Mesodermal cell (in vitro differentiated cells): ENCODE data around the gene PLCL1.

Source experiments
- H3K27ac ChIP-seq: 2 replicates; pipeline ENCODE4 v1.7.0; 2013; ENCODE audit warnings: mild to moderate bottlenecking, low read depth, low read length, moderate library complexity; ENCODE audit not compliant: severe bottlenecking
- H3K36me3 ChIP-seq: 2 replicates; pipeline ENCODE4 v1.7.1; 2013; ENCODE audit warnings: mild to moderate bottlenecking, low read length, moderate library complexity; ENCODE audit not compliant: control insufficient read depth, insufficient read depth
- H3K4me1 ChIP-seq: one replicate; pipeline ENCODE4 v1.7.1; 2013; ENCODE audit warnings: mild to moderate bottlenecking, low read length; ENCODE audit not compliant: insufficient read depth, control insufficient read depth, poor library complexity, severe bottlenecking
- H3K4me3 ChIP-seq: 2 replicates; pipeline ENCODE4 v1.7.0; 2013; ENCODE audit warnings: low read length, control low read depth, mild to moderate bottlenecking; ENCODE audit not compliant: insufficient read depth, poor library complexity, severe bottlenecking; ENCODE audit errors: extremely low read depth
- H3K9me3 ChIP-seq: 2 replicates; pipeline ENCODE4 v1.7.1; 2013; ENCODE audit warnings: mild to moderate bottlenecking, low read length, moderate library complexity; ENCODE audit not compliant: control insufficient read depth
- WGBS, 2 experiments: methylation state at CpG; one replicate each; pipeline ENCODE4 v1.1.5; 2013; ENCODE audit warnings: missing lambda C conversion rate in 2 of 2; ENCODE audit not compliant: insufficient coverage in 2 of 2; 5-methylcytosine and 5-hydroxymethylcytosine counted together

Gene PLCL1

DNA sequence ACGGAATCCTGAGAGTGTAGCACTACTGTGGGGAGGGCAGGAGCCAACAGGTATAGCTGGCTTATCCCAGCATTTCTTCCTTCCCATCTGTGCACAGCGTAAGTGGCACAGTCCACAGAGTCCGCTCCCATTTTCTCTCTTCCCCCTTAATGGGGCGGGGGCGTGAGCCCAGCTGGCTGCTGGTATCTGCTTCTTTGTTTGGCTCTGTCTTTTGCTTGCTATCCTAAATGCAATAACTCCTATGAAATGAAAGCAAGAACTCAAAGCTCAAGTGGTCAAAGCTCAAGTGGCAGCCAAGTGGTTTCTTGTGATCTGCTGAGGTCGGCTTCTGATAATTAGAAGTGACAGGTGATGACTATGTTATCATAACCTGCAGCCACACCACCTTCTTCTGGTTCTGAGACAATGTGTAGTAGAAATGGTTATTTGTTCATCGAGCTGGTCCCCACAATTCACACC, 192.7 kb downstream of the PLCL1 start:
- H3K9me3 ChIP-seq: no peaks in the 10 kb centered on the region
- H3K4me3 ChIP-seq: no peak overlapping the region
- no peaks in the 10 kb centered on the region for H3K36me3 ChIP-seq
- WGBS, 2 experiments: 95 to 97% methylated on average over 5 to 6 of the region's 7 CpGs
- no peak overlapping the region for H3K27ac ChIP-seq
- peaks cover 14% of the 10 kb centered on the region for H3K4me1 ChIP-seq

DNA sequence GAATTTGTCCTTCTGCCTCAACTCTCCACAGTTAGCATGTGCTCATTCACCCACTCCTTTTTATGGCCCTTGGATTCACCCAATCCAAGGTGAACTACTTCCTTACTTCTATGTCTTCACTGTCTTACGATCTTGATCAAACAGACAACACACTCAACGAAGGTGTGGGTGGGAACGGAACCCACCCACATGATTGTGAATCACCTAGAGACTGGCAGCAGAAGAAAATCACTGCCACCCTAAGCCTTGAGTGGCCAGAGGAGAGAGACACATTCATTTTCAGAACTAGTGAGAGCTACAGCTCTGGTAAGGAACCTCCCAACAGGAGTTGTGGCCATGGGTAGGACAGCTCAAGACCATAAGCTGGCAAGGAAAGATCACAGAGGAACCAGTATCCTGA, 194.3 kb downstream of the PLCL1 start:
- H3K4me1 ChIP-seq: peaks cover 6% of the 10 kb centered on the region
- no peak overlapping the region for H3K27ac ChIP-seq
- 80% methylated on average over 1 of the region's 3 CpGs; no CpG with 5 or more reads in 1 of the 2 experiments for WGBS, 2 experiments
- no peak overlapping the region for H3K4me3 ChIP-seq
- no peaks in the 10 kb centered on the region for H3K9me3 ChIP-seq
- no peaks in the 10 kb centered on the region for H3K36me3 ChIP-seq

GRCh38 chr2:198000417-198000816, 196.0 kb downstream of the PLCL1 start:
- no peak overlapping the region for H3K27ac ChIP-seq
- no peaks in the 10 kb centered on the region for H3K36me3 ChIP-seq
- H3K4me1 ChIP-seq: peaks cover 5% of the 10 kb centered on the region
- no CpG with 5 or more reads among the region's 1 CpG for WGBS, 2 experiments
- no peaks in the 10 kb centered on the region for H3K9me3 ChIP-seq
- no peak overlapping the region for H3K4me3 ChIP-seq

- H3K9me3 ChIP-seq: no peaks in the 10 kb centered on the region
- H3K4me1 ChIP-seq: no peaks in the 10 kb centered on the region
- no peaks in the 10 kb centered on the region for H3K36me3 ChIP-seq
- no peak overlapping the region for H3K27ac ChIP-seq
- WGBS, 2 experiments: 75% methylated on average over 1 of the region's 1 CpG; no CpG with 5 or more reads in 1 of the 2 experiments
- H3K4me3 ChIP-seq: no peak overlapping the region
These were observed 199.8 kb downstream of the PLCL1 start for GRCh38 chr2:198004173-198004572.

- H3K27ac ChIP-seq: no peak overlapping the region
- no peaks in the 10 kb centered on the region for H3K9me3 ChIP-seq
- 86 to 92% methylated on average over 5 to 7 of the region's 12 CpGs for WGBS, 2 experiments
- no peaks in the 10 kb centered on the region for H3K4me1 ChIP-seq
- no peak overlapping the region for H3K4me3 ChIP-seq
- H3K36me3 ChIP-seq: no peaks in the 10 kb centered on the region
These were observed 200.8 kb downstream of the PLCL1 start for GRCh38 chr2:198004921-198005829.

- Histone ChIP-seq H3K4me1 (no peaks in the 10 kb centered on the region), H3K27ac (no peak overlapping the region), H3K4me3 (no peak overlapping the region), H3K9me3 (no peaks in the 10 kb centered on the region), H3K36me3 (no peaks in the 10 kb centered on the region)
- WGBS, 2 experiments: no CpG with 5 or more reads among the region's 1 CpG
These were observed 202.3 kb downstream of the PLCL1 start for GRCh38 chr2:198006733-198007132.

GRCh38 chr2:198008230-198008629, 203.8 kb downstream of the PLCL1 start:
- H3K9me3 ChIP-seq: peaks cover 4% of the 10 kb centered on the region
- no peaks in the 10 kb centered on the region for H3K4me1 ChIP-seq
- no CpG with 5 or more reads among the region's 3 CpGs for WGBS, 2 experiments
- no peak overlapping the region for H3K27ac ChIP-seq
- no peak overlapping the region for H3K4me3 ChIP-seq
- no peaks in the 10 kb centered on the region for H3K36me3 ChIP-seq

- Histone ChIP-seq H3K36me3 (no peaks in the 10 kb centered on the region), H3K4me1 (no peaks in the 10 kb centered on the region), H3K9me3 (peaks cover 4% of the 10 kb centered on the region), H3K27ac (no peak overlapping the region), H3K4me3 (no peak overlapping the region)
These were observed 207.6 kb downstream of the PLCL1 start for GRCh38 chr2:198012025-198012424.

DNA sequence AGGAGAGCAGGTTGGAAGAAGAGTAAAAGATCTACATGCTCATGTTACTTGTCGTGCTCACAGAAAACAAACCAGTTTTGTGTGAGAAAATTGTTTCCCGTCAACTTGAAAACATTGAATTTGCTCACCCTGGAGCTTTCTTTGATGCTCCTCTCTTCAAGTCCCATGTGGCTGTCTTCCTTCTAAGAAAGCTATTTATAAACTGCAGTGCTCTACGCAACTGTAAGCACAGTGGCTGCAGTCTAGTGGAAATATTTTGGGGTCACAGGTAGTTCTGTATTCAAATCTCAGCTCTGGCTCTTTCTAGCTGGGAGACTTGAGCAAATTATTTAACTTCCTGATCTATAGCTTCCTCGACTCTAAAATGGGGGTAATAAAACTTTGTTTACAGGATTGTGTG, 211.8 kb downstream of the PLCL1 start:
- peaks cover 4% of the 10 kb centered on the region for H3K9me3 ChIP-seq
- 89 to 93% methylated on average over 3 to 4 of the region's 4 CpGs for WGBS, 2 experiments
- no peak overlapping the region for H3K27ac ChIP-seq
- H3K4me3 ChIP-seq: no peak overlapping the region
- H3K4me1 ChIP-seq: no peaks in the 10 kb centered on the region
- H3K36me3 ChIP-seq: no peaks in the 10 kb centered on the region

DNA sequence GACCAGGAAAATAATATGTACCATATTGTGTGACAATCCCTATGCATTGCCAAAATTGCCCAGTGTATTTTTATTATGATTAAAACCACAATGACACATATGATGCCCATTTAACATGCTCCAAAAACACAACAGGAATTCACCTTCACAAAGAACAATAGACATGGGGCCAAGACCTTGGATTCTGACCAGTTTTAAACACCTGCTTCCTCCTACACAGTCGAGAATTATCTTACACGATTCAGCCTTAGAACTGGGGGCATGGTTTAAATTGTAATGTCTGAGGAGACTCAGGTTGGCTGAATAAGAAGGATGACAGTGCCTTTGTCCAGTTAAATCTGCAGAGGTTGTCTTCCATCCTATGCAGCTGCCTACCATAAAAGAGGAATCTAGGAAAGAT, 212.7 kb downstream of the PLCL1 start:
- no CpG with 5 or more reads among the region's 2 CpGs for WGBS, 2 experiments
- no peaks in the 10 kb centered on the region for H3K36me3 ChIP-seq
- no peaks in the 10 kb centered on the region for H3K4me1 ChIP-seq
- H3K27ac ChIP-seq: no peak overlapping the region
- H3K9me3 ChIP-seq: peaks cover 4% of the 10 kb centered on the region
- no peak overlapping the region for H3K4me3 ChIP-seq

DNA sequence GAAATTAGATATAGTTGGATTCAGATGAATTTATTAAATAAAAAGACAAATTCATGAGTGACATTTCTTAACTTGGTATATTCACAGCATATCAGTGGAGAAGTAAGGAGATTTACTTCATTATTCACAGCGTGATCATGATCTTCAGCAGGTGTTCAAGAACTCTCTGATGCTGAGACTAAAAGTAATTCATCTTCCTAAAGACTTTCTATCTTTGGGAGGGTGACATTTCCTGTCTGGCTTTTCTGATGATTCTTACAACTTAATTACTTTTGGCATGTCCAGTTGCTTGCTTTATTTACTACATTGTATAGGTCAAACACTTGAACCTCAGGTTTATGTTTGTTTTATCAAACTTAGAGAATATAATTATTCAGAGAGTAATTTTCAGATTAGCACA, 224.6 kb downstream of the PLCL1 start:
- Histone ChIP-seq H3K9me3 (no peaks in the 10 kb centered on the region), H3K4me1 (no peaks in the 10 kb centered on the region), H3K27ac (no peak overlapping the region), H3K4me3 (no peak overlapping the region), H3K36me3 (no peaks in the 10 kb centered on the region)
- no CpG with 5 or more reads among the region's 1 CpG for WGBS, 2 experiments
